ENCODE measurements around the gene TM6SF1. TPM values are rescaled to one million over a fixed set of nuclear protein-coding genes. Genes with fewer than 3 reads are reported as not detected.

Gene TM6SF1
- total and polyA plus RNA-seq, 2 of the 4 experiments (the other 2 are of a cell fraction), result 1.6 to 1.9 TPM

DNA sequence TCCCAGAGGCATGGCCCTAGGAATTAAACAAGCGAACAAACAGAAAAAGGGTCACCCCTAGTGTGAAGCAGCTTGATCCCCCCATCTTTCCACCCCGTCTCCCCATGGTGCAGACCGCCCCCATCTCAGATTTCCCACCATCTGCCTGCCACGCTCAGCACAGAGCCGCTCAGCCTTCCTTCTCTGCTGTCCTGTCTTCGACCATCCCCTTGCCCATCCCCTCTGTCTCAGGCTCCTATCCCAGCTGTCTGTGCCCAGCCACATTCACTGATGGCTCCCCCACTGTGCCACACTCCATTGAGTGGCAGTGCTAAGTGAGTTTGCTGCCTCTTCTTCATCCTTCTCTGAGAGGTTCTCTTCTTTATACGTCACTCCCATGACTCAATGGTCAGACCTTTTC is 28.7 kb upstream of the TM6SF1 start:
- H2AFZ ChIP-seq (replicated peaks; ENCODE audit: low read length, poor library complexity), result no peak overlapping the region
- CTCF ChIA-PET, result no interaction called here
- in situ Hi-C loops (cut with MboI; ENCODE audit: low sequenced_read_pairs), result no loop called here

More for the DNA sequence above, 28.7 kb upstream of the TM6SF1 start:
- POLR2A ChIA-PET (ENCODE audit: unreplicated experiment), result no interaction called here
- H3K14ac ChIP-seq (replicated peaks; ENCODE audit: low read depth, low read length), result no peak overlapping the region
- ATAC-seq (ENCODE audit: low read depth) (no peak), DNase-seq (no peak)
- H2BK120ac ChIP-seq (ENCODE audit: low read depth, low read length), result no peak overlapping the region
- no peak overlapping the region for H4K8ac ChIP-seq (ENCODE audit: low read depth in 2 of 2, low read length in 2 of 2)
- no peaks in the 10 kb centered on the region for H3K4me1 ChIP-seq (ENCODE audit: control insufficient read depth, insufficient read depth, low read length)
- H3K27ac ChIP-seq (ENCODE audit: insufficient read depth, low read length), result no peak overlapping the region
- no TSS peak for BruUV-seq (replicated peaks)
- H3K9ac ChIP-seq (ENCODE audit: low read depth, low read length), result no peak overlapping the region
- no peak overlapping the region for H4K5ac ChIP-seq (ENCODE audit: low read depth, low read length)
- H3K79me1 ChIP-seq (ENCODE audit: low read depth in 1 of 2, low read length in 2 of 2), result no peaks in the 10 kb centered on the region
- H3K9me3 ChIP-seq (ENCODE audit: control insufficient read depth, insufficient read depth, low read length), result peaks cover under 1% of the 10 kb centered on the region; the same call in 1 of the 2 replicates
- no peak overlapping the region for H3K4me3 ChIP-seq (ENCODE audit: insufficient read depth, low read depth, low read length)
- no peak overlapping the region for H3K18ac ChIP-seq (ENCODE audit: low read depth, low read length)
- no peaks in the 10 kb centered on the region for H4K20me1 ChIP-seq (ENCODE audit: insufficient read depth, low read length)
- TF ChIP-seq, protein P1, sequence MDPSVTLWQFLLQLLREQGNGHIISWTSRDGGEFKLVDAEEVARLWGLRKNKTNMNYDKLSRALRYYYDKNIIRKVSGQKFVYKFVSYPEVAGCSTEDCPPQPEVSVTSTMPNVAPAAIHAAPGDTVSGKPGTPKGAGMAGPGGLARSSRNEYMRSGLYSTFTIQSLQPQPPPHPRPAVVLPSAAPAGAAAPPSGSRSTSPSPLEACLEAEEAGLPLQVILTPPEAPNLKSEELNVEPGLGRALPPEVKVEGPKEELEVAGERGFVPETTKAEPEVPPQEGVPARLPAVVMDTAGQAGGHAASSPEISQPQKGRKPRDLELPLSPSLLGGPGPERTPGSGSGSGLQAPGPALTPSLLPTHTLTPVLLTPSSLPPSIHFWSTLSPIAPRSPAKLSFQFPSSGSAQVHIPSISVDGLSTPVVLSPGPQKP (IDR thresholded peaks at IDR 0.05; ENCODE audit: borderline replicate concordance, low read depth, low read length), result no peak
- no peak for TF ChIP-seq SMC3 (IDR thresholded peaks at IDR 0.05; ENCODE audit: low read depth, low read length)
- no peak for TF ChIP-seq MXI1 (IDR thresholded peaks at IDR 0.05; ENCODE audit: borderline replicate concordance, low read depth, low read length)
- TF ChIP-seq, protein P2, sequence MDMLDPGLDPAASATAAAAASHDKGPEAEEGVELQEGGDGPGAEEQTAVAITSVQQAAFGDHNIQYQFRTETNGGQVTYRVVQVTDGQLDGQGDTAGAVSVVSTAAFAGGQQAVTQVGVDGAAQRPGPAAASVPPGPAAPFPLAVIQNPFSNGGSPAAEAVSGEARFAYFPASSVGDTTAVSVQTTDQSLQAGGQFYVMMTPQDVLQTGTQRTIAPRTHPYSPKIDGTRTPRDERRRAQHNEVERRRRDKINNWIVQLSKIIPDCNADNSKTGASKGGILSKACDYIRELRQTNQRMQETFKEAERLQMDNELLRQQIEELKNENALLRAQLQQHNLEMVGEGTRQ (IDR thresholded peaks at IDR 0.05; ENCODE audit: low read depth, low read length), result no peak
- TF ChIP-seq, protein P3, sequence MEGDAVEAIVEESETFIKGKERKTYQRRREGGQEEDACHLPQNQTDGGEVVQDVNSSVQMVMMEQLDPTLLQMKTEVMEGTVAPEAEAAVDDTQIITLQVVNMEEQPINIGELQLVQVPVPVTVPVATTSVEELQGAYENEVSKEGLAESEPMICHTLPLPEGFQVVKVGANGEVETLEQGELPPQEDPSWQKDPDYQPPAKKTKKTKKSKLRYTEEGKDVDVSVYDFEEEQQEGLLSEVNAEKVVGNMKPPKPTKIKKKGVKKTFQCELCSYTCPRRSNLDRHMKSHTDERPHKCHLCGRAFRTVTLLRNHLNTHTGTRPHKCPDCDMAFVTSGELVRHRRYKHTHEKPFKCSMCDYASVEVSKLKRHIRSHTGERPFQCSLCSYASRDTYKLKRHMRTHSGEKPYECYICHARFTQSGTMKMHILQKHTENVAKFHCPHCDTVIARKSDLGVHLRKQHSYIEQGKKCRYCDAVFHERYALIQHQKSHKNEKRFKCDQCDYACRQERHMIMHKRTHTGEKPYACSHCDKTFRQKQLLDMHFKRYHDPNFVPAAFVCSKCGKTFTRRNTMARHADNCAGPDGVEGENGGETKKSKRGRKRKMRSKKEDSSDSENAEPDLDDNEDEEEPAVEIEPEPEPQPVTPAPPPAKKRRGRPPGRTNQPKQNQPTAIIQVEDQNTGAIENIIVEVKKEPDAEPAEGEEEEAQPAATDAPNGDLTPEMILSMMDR (conservative IDR thresholded peaks at IDR 0.05; ENCODE audit: low read depth, low read length), result no peak
- no peak for TF ChIP-seq RCOR1 (IDR thresholded peaks at IDR 0.05; ENCODE audit: insufficient replicate concordance, low read length)
- no peak for TF ChIP-seq MAZ (IDR thresholded peaks at IDR 0.05; ENCODE audit: borderline replicate concordance, low read depth, low read length)
- no peak for TF ChIP-seq MAFK (IDR thresholded peaks at IDR 0.05; ENCODE audit: low read depth, low read length)
- no peak for TF ChIP-seq NFE2L2 (IDR thresholded peaks at IDR 0.05; ENCODE audit: low read depth, low read length)
- no peak overlapping the region for H2BK20ac ChIP-seq (ENCODE audit: low read depth, low read length)
- no peak overlapping the region for H2BK5ac ChIP-seq (ENCODE audit: low read depth, low read length, poor library complexity, severe bottlenecking)
- peaks cover 14% of the 10 kb centered on the region for H3K27me3 ChIP-seq (ENCODE audit: control insufficient read depth, insufficient read depth, low read length)
- no peak overlapping the region for H2AK9ac ChIP-seq (replicated peaks; ENCODE audit: low read depth, low read length, poor library complexity)
- no peaks in the 10 kb centered on the region for H3K9me1 ChIP-seq (ENCODE audit: insufficient read depth, low read length)
- WGBS, 2 experiments (ENCODE audit: extremely low coverage in 2 of 2, insufficient read length in 1 of 2), result 54% methylated on average over 3 of the region's 7 CpGs; no CpG with 5 or more reads in 1 of the 2 experiments
- H3K36me3 ChIP-seq (ENCODE audit: control insufficient read depth, insufficient read depth, low read length), result no peaks in the 10 kb centered on the region
- intact Hi-C loops (cut with micrococcal nuclease) (no loop called here), dilution Hi-C loops (cut with HindIII; ENCODE audit: low sequenced_read_pairs, unreplicated experiment) (no loop called here)
- H2BK15ac ChIP-seq (ENCODE audit: low read depth, low read length), result no peak overlapping the region
- H3K23ac ChIP-seq (ENCODE audit: low read depth, low read length), result no peak overlapping the region
- no peak overlapping the region for H3K56ac ChIP-seq (ENCODE audit: extremely low read depth, insufficient read depth, low read length)
- H2AK5ac ChIP-seq (ENCODE audit: low read depth, low read length), result no peak overlapping the region
- H3K4me2 ChIP-seq (ENCODE audit: low read depth, low read length), result no peak overlapping the region
- no peak overlapping the region for H3K4ac ChIP-seq (ENCODE audit: low read depth, low read length)
- H4K91ac ChIP-seq (ENCODE audit: insufficient read depth, low read depth, low read length), result no peak overlapping the region
